ENCODE results near the gene ATXN1. TPM values are rescaled to one million over a fixed set of nuclear protein-coding genes. Genes with fewer than 3 reads are reported as not detected.
A peak's percentile ranks its signal among the peaks of the same experiment; 100 is the strongest.

Gene ATXN1
- total RNA-seq, 4 donors from 2014 or later = 38.7 to 78.3 (median 62.6) TPM

DNA sequence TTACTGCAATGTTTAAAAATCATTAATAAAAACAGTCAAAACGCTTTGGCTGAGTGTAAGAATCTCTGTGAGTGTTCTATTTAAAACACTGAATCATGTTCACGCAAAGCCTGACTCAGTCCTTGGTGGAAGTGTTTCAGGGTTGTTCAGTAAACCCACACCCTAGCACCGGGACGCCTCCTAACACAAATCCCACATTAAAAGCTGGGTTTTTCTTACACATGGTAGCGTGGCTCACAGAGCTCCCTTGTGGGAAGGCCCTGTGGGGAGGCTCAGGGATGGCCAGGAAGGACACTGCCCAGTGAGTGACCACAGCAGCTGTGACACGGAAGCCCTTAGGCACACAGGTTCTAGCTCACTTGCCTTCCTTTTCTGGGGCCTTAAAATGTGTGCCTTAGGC, 442.7 kb downstream of the ATXN1 start:
- Histone ChIP-seq H3K36me3 (no peaks in the 10 kb centered on the region), H3K4me1 (peaks cover 3 to 70% (median 38%) of the 10 kb centered on the region in 3 donors), H3K4me3 (no peak overlapping the region), H3K27ac (peak overlapping the region; percentile 18 to 87 (median 80)), H3K9me3 (no peaks in the 10 kb centered on the region), H3K27me3 (no peaks in the 10 kb centered on the region)
- TF ChIP-seq POLR2AphosphoS5 (IDR thresholded peaks at IDR 0.05) (peak; percentile 59), EP300 (IDR thresholded peaks at IDR 0.05) (no peak)
- ATAC-seq = peak; percentile 14
- 34 to 46% methylated on average over 5 to 6 of the region's 6 CpGs for WGBS, 2 donors (ENCODE audit: low coverage in 1 of 2)

DNA sequence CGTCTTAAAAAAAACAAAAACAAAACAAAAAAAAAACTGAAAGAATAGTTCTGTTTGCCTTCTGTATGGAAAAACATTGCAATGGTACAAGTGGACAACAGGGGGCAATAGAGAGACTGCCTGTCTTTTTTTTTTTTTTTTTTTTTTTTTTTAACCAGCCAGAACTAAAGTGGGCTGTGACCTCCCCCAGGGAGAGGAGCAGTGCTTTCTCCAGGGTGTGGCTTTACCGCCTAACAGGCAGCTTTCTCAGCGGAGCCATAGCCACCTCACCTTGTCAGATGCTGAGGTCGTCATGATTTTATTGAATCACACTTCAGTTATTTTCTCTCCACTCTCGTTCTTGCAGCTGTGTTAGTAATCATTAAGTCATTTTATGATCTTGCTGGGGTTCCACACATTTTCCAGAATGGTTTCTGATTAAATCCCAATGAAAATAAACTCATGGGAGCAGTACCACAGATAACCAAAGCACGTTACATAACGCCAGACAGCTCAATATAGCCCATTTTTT, 444.5 kb downstream of the ATXN1 start:
- no peak overlapping the region for H3K27ac ChIP-seq
- no peak for ATAC-seq
- H3K9me3 ChIP-seq = no peaks in the 10 kb centered on the region
- no peaks in the 10 kb centered on the region for H3K27me3 ChIP-seq
- no peak overlapping the region for H3K4me3 ChIP-seq
- peaks cover 3 to 52% (median 28%) of the 10 kb centered on the region in 3 donors for H3K4me1 ChIP-seq
- 51 to 71% methylated on average over 7 of the region's 7 CpGs for WGBS, 2 donors (ENCODE audit: low coverage in 1 of 2)
- H3K36me3 ChIP-seq = no peaks in the 10 kb centered on the region
- TF ChIP-seq, protein P1, sequence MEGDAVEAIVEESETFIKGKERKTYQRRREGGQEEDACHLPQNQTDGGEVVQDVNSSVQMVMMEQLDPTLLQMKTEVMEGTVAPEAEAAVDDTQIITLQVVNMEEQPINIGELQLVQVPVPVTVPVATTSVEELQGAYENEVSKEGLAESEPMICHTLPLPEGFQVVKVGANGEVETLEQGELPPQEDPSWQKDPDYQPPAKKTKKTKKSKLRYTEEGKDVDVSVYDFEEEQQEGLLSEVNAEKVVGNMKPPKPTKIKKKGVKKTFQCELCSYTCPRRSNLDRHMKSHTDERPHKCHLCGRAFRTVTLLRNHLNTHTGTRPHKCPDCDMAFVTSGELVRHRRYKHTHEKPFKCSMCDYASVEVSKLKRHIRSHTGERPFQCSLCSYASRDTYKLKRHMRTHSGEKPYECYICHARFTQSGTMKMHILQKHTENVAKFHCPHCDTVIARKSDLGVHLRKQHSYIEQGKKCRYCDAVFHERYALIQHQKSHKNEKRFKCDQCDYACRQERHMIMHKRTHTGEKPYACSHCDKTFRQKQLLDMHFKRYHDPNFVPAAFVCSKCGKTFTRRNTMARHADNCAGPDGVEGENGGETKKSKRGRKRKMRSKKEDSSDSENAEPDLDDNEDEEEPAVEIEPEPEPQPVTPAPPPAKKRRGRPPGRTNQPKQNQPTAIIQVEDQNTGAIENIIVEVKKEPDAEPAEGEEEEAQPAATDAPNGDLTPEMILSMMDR (IDR thresholded peaks at IDR 0.05) = peak; percentile 34 to 67 (median 56)
- no peak for TF ChIP-seq POLR2AphosphoS5 (IDR thresholded peaks at IDR 0.05)

DNA sequence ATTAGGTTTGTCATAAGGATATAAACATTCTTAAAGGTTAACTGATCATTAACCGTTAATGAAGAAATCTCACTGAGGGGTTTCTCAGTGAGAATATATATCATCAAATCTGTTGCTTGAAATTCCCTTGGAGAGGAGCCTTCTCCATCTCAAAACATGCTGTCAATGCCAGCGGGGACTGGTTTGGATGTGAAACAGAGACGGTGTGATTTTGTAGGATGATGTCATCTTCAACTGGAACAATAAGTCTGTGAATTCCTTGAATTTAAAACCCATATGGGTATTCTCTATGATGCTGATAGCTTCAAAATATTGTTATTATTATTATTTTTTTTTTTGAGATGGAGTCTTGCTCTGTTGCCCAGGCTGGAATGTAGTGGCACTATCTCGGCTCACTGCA, 447.0 kb downstream of the ATXN1 start:
- H3K27me3 ChIP-seq = no peaks in the 10 kb centered on the region
- peaks cover 0 to 27% (median 8%) of the 10 kb centered on the region in 3 donors for H3K4me1 ChIP-seq
- no peak for ATAC-seq
- TF ChIP-seq POLR2A (IDR thresholded peaks at IDR 0.05) (no peak), POLR2AphosphoS5 (IDR thresholded peaks at IDR 0.05) (no peak), EP300 (IDR thresholded peaks at IDR 0.05) (no peak)
- TF ChIP-seq, protein P1 (IDR thresholded peaks at IDR 0.05) = no peak
- 86% methylated on average over 3 to 4 of the region's 4 CpGs for WGBS, 2 donors (ENCODE audit: low coverage in 1 of 2)
- H3K4me3 ChIP-seq = no peak overlapping the region
- no peak overlapping the region for H3K27ac ChIP-seq
- H3K9me3 ChIP-seq = no peaks in the 10 kb centered on the region
- peaks cover 0 to 4% of the 10 kb centered on the region in 2 donors for H3K36me3 ChIP-seq

DNA sequence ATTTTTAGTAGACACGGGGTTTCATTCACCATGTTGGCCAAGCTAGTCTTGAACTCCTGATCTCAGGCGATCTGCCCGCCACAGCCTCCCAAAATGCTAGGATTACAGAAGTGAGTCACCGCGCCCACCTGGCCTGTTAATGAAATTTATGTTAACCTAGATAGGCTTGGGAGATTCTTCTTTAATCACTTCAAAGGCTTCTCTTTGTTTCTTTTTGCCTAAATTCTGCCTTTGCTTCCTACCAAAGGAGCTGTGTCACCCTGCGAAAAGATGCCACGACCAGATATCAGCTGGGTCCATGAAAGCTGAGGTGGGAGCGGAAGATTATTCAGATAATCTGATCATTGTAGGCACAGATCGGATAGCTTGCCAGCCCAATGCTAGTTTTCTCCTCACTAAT, 447.5 kb downstream of the ATXN1 start:
- H3K4me3 ChIP-seq = no peak overlapping the region
- no peaks in the 10 kb centered on the region for H3K27me3 ChIP-seq
- no peaks in the 10 kb centered on the region for H3K9me3 ChIP-seq
- peaks cover 0 to 7% of the 10 kb centered on the region in 2 donors for H3K36me3 ChIP-seq
- ATAC-seq = no peak
- 78 to 93% methylated on average over 9 of the region's 9 CpGs for whole genome bisulfite sequencing, 2 donors (ENCODE audit: low coverage in 1 of 2)
- H3K27ac ChIP-seq = no peak overlapping the region
- peaks cover 0 to 21% (median 8%) of the 10 kb centered on the region in 3 donors for H3K4me1 ChIP-seq
- TF ChIP-seq EP300 (IDR thresholded peaks at IDR 0.05) (no peak), POLR2AphosphoS5 (IDR thresholded peaks at IDR 0.05) (no peak), POLR2A (IDR thresholded peaks at IDR 0.05) (no peak)
- TF ChIP-seq, protein P1 (IDR thresholded peaks at IDR 0.05) = no peak

DNA sequence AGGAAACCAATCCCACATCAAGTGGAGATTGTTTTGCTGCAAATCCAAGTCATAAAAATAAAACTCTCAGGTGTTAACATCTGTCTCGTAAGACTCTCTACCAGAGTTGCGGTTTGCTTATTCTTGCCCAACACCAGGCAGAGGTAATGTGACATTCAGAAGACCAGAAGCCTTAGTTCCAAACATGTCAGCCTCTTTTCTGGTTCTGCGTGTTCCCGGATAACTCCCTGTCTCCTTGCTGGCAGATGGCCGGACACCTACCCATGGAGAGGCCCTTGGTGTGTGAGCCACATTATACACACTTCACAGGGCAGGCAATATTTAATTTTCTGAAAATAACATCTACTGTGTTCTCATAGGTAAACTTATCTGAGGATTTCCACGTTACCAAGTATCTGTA, 449.5 kb downstream of the ATXN1 start:
- Histone ChIP-seq H3K4me3 (no peak overlapping the region), H3K27ac (no peak overlapping the region), H3K36me3 (peaks cover 0 to 9% of the 10 kb centered on the region in 2 donors), H3K27me3 (no peaks in the 10 kb centered on the region), H3K9me3 (no peaks in the 10 kb centered on the region), H3K4me1 (peaks cover 0 to 2% (median 0%) of the 10 kb centered on the region in 3 donors)
- no peak for TF ChIP-seq POLR2A (IDR thresholded peaks at IDR 0.05)
- TF ChIP-seq EP300 (IDR thresholded peaks at IDR 0.05) = no peak
- TF ChIP-seq, protein P1 (IDR thresholded peaks at IDR 0.05) = no peak
- TF ChIP-seq POLR2AphosphoS5 (IDR thresholded peaks at IDR 0.05) = no peak
- WGBS, 2 donors (ENCODE audit: low coverage in 1 of 2) = 93 to 100% methylated on average over 4 to 6 of the region's 6 CpGs
- ATAC-seq = no peak

Data from gastroesophageal sphincter (tissue), 4 donors.